Measurements from ENCODE around the gene USF1.
"Not testable (repeated sequence)": the region's sequence is repeated elsewhere in the genome, so short reads cannot be mapped to it uniquely, and the experiment has no call there.

The USF1 gene

DNA sequence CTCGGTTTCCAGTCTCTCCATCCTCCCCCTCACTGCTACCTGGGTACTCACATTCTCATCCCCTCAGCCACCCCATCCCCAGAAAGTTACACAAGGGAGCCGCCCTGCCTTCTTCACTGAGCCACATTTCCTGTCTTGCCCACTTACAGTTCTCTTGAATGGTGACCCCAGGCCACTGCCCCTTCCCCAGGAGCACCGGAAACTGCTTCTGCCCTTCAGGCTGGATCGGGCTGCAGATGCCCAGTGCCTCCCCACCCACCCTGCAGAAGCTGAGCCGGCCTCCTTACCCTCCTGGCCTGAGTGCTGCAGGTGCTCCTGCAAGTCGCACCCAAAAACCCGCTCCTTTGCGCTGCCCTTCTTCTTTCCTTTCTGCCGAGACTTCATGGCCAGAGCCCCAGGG lies 23.5 kb upstream of the USF1 start:
- Histone ChIP-seq H3K4me1 (peaks cover 59% of the 10 kb centered on the region), H3K4me2 (peak overlapping the region; percentile 100), H3K27me3 (no peaks in the 10 kb centered on the region), H3K9ac (peak overlapping the region; percentile 92), H4K20me1 (peaks cover 31% of the 10 kb centered on the region; the same call in 1 of the 2 replicates), H3K4me3 (peak overlapping the region; percentile 81), H3K36me3 (peaks cover 17% of the 10 kb centered on the region), H3K27ac (peak overlapping the region; percentile 96), H3K9me3 (no peaks in the 10 kb centered on the region)
- no peak for TF ChIP-seq Cebpa-rat (IDR thresholded peaks at IDR 0.05)

DNA sequence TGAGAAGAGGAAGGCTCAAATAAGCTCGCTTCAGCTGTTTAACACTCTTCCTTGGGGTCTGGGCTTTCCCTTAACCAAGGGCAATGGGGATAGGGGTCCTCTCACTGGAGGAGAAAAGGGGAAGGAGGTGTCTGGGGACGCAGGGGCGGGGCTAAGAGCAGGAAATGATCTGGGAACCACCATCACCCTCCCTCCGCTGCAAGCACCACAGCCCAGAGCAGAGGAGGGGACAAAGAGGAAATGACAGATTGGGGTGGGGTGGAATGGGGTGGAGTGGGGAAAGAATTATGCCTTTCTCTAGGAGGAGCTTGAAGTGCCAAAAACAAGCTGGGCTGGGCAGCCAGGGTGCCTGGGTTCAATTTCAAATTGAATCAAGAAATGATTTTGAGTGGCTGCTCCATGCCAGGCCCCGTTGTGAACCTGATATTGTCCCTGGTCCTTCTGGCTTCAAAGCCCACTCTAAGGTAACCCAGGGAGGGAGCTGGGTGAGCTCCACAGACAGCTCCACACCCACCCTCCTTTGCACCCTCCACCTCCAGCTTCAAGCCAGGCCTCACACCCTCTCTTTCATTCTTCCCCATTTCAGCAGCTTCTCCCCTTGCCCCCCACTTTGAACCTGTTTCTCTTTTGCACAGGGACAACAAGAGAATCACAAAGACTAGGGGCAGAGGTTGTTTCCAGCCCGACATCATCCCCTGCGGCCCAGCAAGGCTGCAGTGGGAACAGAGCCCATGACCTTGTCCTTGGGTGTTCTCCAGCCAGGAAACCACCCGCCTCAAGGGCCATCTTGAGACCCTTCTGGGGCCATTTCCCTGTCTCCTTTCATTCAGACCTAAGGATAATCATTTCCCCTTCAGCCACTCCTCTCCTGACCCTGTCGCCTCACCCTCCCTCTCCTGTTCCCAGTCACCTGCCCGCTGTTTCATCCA lies 22.8 kb upstream of the USF1 start:
- H3K4me1 ChIP-seq = peaks cover 61% of the 10 kb centered on the region
- H3K4me2 ChIP-seq = peak overlapping the region; percentile 100
- H3K9me3 ChIP-seq = no peaks in the 10 kb centered on the region
- H4K20me1 ChIP-seq = peaks cover 38% of the 10 kb centered on the region
- H3K4me3 ChIP-seq = peak overlapping the region; percentile 81
- peak overlapping the region; percentile 92 for H3K9ac ChIP-seq
- H3K27me3 ChIP-seq = no peaks in the 10 kb centered on the region
- peaks cover 24% of the 10 kb centered on the region for H3K36me3 ChIP-seq
- peak overlapping the region; percentile 96 for H3K27ac ChIP-seq
- no peak for TF ChIP-seq Cebpa-rat (IDR thresholded peaks at IDR 0.05)

DNA sequence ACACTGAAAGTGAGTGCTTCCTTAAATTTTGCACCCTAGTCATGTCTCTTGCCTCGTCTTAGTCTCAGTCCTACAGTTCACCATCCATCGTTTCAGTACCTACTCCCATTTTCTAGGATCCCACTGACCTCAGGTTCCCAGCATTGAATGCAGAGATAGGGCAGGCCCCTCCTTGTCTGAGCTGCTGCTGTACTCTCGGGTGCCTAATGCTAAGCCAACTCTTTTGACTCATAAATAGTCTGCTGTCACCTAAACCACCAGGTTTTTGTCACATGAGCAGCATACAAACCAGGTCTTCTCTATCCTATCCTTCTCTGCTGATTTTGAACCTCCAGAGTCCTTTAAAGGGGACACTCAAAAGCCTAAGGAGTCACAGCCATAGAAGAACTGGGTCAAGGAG lies 20.9 kb upstream of the USF1 start:
- no peaks in the 10 kb centered on the region for H3K9me3 ChIP-seq
- H3K4me1 ChIP-seq = peaks cover 56% of the 10 kb centered on the region
- no peaks in the 10 kb centered on the region for H3K27me3 ChIP-seq
- H4K20me1 ChIP-seq = peaks cover 56% of the 10 kb centered on the region
- peak overlapping the region; percentile 100 for H3K4me2 ChIP-seq
- H3K27ac ChIP-seq = no peak overlapping the region
- H3K4me3 ChIP-seq = no peak overlapping the region
- H3K9ac ChIP-seq = no peak overlapping the region
- TF ChIP-seq Cebpa-rat (IDR thresholded peaks at IDR 0.05) = no peak
- H3K36me3 ChIP-seq = peaks cover 39% of the 10 kb centered on the region

DNA sequence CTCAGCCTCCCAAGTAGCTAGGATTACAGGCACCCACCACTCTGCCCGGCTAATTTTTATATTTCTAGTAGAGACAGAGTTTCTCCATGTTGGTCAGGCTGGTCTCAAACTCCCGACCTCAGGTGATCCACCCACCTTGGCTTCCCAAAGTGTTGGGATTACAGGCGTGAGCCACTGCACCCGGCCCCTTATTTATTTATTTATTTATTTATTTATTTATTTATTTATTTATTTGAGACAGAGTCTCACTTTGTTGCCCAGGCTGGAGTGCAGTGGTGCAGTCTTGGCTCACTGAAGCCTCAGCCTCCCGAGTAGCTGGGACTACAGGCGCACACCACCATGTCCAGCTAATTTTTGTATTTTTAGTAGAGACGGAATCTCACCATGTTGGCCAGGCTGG lies 19.9 kb upstream of the USF1 start:
- Histone ChIP-seq H4K20me1 (peaks cover 67% of the 10 kb centered on the region), H3K36me3 (peaks cover 49% of the 10 kb centered on the region), H3K4me1 (peaks cover 46% of the 10 kb centered on the region)
- not testable (repeated sequence) for H3K9ac ChIP-seq, H3K4me3 ChIP-seq, H3K4me2 ChIP-seq, H3K27me3 ChIP-seq, H3K27ac ChIP-seq, H3K9me3 ChIP-seq

DNA sequence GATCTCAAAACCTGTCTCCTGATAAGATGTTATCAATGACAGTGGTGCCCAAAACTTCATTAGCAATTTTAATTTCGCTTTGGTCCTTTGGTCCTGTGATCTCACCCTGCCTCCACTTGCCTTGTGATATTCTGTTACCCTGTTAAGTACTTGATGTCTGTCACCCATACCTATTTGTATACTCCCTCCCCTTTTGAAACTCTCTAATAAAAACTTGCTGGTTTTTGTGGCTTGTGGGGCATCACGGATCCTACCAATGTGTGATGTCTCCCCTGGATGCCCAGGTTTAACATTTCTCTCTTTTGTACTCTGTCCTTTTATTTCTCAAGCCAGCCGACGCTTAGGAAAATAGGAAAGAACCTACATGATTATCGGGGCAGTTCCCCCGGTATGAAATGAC lies 18.2 kb upstream of the USF1 start:
- H3K27ac ChIP-seq, H3K27me3 ChIP-seq, H3K4me3 ChIP-seq, H3K4me2 ChIP-seq, H3K9me3 ChIP-seq: not testable (repeated sequence)
- peaks cover 37% of the 10 kb centered on the region for H3K4me1 ChIP-seq
- 0 out of 2 replicates have a peak overlapping the region, but pooled peaks have one; percentile 31 for H3K9ac ChIP-seq
- peaks cover 64% of the 10 kb centered on the region for H3K36me3 ChIP-seq
- peaks cover 82% of the 10 kb centered on the region for H4K20me1 ChIP-seq

DNA sequence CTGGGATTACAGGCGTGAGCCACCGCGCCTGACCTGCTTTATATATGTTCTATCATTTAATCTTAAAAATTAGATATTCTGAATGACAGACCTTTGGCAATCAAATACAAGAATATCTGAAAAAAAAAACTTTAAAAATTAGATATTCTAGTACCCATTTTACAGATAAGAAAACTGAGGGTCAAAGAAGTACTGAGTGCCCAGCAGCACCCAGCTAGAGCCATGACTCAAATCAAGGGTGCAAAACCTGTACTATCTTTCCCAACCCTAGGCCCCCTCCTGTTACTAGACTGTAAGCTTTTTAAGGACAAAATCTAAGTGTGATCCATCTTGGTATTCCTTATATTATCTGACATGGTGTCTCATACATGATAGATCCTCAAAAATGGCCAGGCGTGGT lies 15.6 kb upstream of the USF1 start:
- TF ChIP-seq Cebpa-rat (IDR thresholded peaks at IDR 0.05) = no peak
- Histone ChIP-seq H3K9ac (no peak overlapping the region), H3K27ac (no peak overlapping the region), H3K36me3 (peaks cover 80% of the 10 kb centered on the region), H3K27me3 (no peaks in the 10 kb centered on the region), H3K9me3 (no peaks in the 10 kb centered on the region), H3K4me1 (peaks cover 18% of the 10 kb centered on the region; the same call in 1 of the 2 replicates), H4K20me1 (peaks cover 88% of the 10 kb centered on the region), H3K4me3 (no peak overlapping the region), H3K4me2 (no peak overlapping the region)

DNA sequence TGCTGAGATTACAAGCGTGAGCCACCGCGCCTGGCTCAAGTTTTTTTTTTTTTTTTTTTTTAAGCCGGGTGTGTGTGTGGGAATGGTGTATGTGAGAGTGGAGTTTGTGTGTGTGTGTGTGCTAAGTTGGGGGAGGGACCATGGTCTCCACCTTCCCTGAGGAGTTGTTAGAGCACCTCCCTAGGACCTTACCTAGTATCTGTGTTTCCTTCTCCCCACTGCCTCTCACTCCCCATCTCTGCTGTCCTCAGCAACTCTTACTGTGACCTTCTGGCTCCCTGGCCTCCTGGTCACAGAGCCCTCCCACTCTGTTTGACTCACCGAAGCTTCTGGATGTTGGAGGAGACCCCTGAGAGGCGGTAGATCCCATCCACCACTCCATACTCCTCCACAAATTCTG lies 13.5 kb upstream of the USF1 start:
- peaks cover 76% of the 10 kb centered on the region for H4K20me1 ChIP-seq
- no peaks in the 10 kb centered on the region for H3K9me3 ChIP-seq
- H3K4me2 ChIP-seq = no peak overlapping the region
- no peak overlapping the region for H3K27ac ChIP-seq
- TF ChIP-seq Cebpa-rat (IDR thresholded peaks at IDR 0.05) = no peak
- no peak overlapping the region for H3K9ac ChIP-seq
- peaks cover 90% of the 10 kb centered on the region for H3K36me3 ChIP-seq
- H3K4me1 ChIP-seq = peaks cover 2% of the 10 kb centered on the region; the same call in 1 of the 2 replicates
- H3K27me3 ChIP-seq = no peaks in the 10 kb centered on the region
- H3K4me3 ChIP-seq = no peak overlapping the region

DNA sequence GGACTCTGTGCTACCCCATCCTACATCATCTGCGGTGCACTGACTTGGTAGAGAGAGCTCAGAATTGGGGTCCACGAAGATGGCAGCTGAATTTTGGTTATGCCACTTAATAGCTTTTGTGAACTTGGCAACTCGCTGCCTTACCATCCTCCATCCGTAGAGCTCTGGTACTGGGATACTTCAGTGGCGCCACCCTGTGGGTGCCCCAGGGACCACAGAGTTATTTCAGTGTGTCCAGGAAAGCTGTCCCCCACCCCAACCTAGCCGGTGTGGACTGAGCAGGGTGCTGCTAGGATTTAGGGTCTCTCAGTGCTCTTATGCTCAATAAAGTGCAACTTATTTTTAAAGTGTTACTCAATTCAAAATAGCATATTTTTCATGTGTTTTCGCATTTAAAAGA lies 9.0 kb upstream of the USF1 start:
- H3K4me3 ChIP-seq = no peak overlapping the region
- no peak for TF ChIP-seq Cebpa-rat (IDR thresholded peaks at IDR 0.05)
- H3K27ac ChIP-seq = no peak overlapping the region
- H3K9ac ChIP-seq = no peak overlapping the region
- H3K4me2 ChIP-seq = no peak overlapping the region
- no peaks in the 10 kb centered on the region for H3K9me3 ChIP-seq
- peaks cover 95% of the 10 kb centered on the region for H3K36me3 ChIP-seq
- peaks cover 31% of the 10 kb centered on the region for H4K20me1 ChIP-seq
- no peaks in the 10 kb centered on the region for H3K27me3 ChIP-seq
- H3K4me1 ChIP-seq = no peaks in the 10 kb centered on the region

DNA sequence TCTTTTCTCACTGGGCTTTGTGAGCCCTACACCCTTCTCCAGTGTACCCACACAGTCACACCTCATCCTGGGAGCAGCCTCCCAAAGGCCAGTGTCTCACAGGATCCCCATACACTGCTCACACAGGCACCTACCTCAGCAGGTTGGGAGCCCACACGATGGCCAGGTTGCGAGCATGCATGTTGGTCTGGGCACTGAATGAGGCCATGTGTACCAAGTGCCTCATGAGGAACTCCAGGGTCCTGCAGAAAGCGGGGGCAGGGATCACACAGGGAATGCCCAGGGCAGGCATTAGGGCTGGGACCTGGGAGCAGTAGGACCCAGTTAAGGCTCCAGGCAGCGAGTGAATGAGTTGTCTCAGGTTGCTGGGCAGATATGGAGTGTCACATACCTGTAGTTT lies 8.5 kb upstream of the USF1 start:
- H3K4me1 ChIP-seq = no peaks in the 10 kb centered on the region
- H3K4me3 ChIP-seq = no peak overlapping the region
- H4K20me1 ChIP-seq = peaks cover 26% of the 10 kb centered on the region
- H3K27ac ChIP-seq = no peak overlapping the region
- no peak for TF ChIP-seq Cebpa-rat (IDR thresholded peaks at IDR 0.05)
- peaks cover 95% of the 10 kb centered on the region for H3K36me3 ChIP-seq
- no peaks in the 10 kb centered on the region for H3K27me3 ChIP-seq
- H3K4me2 ChIP-seq = no peak overlapping the region
- H3K9me3 ChIP-seq = no peaks in the 10 kb centered on the region; the same call in 1 of the 2 replicates
- H3K9ac ChIP-seq = no peak overlapping the region

DNA sequence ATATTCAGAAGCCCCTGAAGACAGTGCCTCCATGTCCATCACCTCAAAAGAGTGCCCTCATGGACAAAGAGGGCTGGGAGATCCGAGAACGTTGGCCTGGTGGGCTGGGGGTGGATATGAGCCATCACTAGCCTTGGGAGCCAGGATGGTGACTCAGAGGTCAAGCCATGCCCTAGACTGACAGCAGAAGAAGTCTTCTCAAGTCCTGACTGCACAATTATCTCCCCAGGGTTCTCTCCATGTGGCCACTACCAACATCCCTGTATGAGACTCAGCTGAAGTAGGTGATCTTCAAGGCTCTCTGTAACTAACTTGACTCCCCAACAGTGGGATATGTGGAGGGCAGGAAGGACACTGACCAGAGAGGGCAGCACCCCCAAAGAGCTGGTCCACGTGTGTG lies 7.1 kb upstream of the USF1 start:
- no peak overlapping the region for H3K4me2 ChIP-seq
- H3K27me3 ChIP-seq = no peaks in the 10 kb centered on the region
- no peak overlapping the region for H3K4me3 ChIP-seq
- no peak overlapping the region for H3K9ac ChIP-seq
- H4K20me1 ChIP-seq = peaks cover 20% of the 10 kb centered on the region; the same call in 1 of the 2 replicates
- no peaks in the 10 kb centered on the region; the same call in 1 of the 2 replicates for H3K9me3 ChIP-seq
- no peak for TF ChIP-seq Cebpa-rat (IDR thresholded peaks at IDR 0.05)
- H3K27ac ChIP-seq = no peak overlapping the region
- H3K4me1 ChIP-seq = no peaks in the 10 kb centered on the region
- H3K36me3 ChIP-seq = peaks cover 96% of the 10 kb centered on the region

Measured in BLaER1 (cell line).